Retinal pigment epithelial cell (primary cell): ENCODE measurements around the gene C17orf58.
"Not testable (repeated sequence)": the region's sequence is repeated elsewhere in the genome, so short reads cannot be mapped to it uniquely, and the experiment has no call there.

Experiments used
- DNase-seq: peaks from one replicate; pipeline ENCODE4 v3.0.0-alpha.2; 2010; ENCODE audit warnings: low read depth
- H3K4me3 ChIP-seq: 2 replicates; pipeline ENCODE4 v1.5.1; 2011; ENCODE audit warnings: mild to moderate bottlenecking, low read length, control low read depth, moderate library complexity
- TF ChIP-seq, protein P1 (sequence below): conservative IDR thresholded peaks from 2 replicates; pipeline ENCODE4 v1.5.1; 2011; ENCODE audit warnings: low read depth, low read length, control low read depth, inconsistent platforms

Gene C17orf58

DNA sequence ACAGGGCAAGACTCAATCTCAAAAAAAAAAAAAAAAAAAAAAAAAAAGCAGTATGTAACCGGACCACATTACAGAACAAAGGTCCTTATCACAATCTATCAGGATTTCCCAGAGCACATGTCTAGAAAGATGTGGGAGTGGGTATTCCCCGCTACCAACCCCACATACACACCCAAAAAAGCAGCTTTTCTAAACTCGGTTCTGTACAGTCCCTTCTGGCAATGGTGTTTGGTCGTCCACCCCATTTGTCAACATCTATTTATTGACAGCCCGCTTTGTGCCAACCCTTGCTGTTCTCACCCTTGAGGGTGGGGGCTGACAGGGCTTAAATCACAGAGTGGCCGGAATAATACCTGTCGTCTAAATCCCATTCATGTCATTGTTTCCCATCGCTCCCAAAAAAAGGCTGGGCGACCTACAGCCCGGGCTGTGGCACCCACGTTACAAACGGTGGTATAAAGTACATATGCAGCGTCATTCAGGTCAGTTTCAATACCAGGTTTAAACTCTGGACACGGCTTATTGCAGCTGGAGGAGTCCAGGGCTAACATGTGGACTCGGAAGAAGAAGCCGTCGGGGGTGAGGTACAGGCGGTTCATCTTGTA, 3.6 kb downstream of the C17orf58 start:
- no peak for DNase-seq
- peak overlapping the region; percentile 74 for H3K4me3 ChIP-seq
- TF ChIP-seq, protein P1, sequence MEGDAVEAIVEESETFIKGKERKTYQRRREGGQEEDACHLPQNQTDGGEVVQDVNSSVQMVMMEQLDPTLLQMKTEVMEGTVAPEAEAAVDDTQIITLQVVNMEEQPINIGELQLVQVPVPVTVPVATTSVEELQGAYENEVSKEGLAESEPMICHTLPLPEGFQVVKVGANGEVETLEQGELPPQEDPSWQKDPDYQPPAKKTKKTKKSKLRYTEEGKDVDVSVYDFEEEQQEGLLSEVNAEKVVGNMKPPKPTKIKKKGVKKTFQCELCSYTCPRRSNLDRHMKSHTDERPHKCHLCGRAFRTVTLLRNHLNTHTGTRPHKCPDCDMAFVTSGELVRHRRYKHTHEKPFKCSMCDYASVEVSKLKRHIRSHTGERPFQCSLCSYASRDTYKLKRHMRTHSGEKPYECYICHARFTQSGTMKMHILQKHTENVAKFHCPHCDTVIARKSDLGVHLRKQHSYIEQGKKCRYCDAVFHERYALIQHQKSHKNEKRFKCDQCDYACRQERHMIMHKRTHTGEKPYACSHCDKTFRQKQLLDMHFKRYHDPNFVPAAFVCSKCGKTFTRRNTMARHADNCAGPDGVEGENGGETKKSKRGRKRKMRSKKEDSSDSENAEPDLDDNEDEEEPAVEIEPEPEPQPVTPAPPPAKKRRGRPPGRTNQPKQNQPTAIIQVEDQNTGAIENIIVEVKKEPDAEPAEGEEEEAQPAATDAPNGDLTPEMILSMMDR: no peak

- TF ChIP-seq, protein P1: no peak
- DNase-seq: no peak
- no peak overlapping the region for H3K4me3 ChIP-seq
Observed at GRCh38 chr17:67990909-67991308, 5.4 kb downstream of the C17orf58 start.

GRCh38 chr17:67983383-67983688, 12.9 kb downstream of the C17orf58 start:
- TF ChIP-seq, protein P1: no peak
- no peak for DNase-seq
- no peak overlapping the region for H3K4me3 ChIP-seq

- TF ChIP-seq, protein P1: no peak
- H3K4me3 ChIP-seq: no peak overlapping the region
- no peak for DNase-seq
Observed at GRCh38 chr17:67982686-67983382, 13.4 kb downstream of the C17orf58 start.

DNA sequence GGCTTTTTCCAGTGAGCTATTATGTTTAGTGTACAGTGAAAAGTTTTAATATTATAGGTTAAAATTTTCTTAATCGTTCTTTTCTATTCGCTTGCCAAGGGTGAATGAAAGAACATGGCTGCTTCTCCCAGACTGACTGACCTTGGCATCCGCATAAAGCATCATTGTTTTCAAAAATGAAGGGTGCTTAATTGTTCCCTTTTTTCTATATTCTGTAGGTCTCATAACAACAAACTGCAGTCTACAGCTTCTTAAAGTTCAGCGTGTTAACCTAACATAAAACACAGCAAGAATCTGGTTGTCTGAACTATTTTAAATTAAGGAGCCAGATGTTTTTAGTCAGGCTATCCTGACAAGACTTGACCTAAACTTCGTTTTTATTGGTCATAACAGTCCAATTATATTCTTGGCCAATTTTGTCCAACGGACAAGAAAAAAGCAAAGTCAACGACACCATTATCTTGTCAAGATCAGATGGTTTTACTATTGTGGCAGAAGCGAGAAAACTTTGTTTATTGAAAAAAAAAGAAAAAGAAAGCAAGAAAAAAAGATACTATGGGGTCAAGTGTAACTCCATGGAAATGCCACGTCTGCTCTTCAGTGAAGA, 14.1 kb downstream of the C17orf58 start:
- TF ChIP-seq, protein P1: no peak
- no peak overlapping the region for H3K4me3 ChIP-seq
- DNase-seq: no peak

- not testable (repeated sequence) for DNase-seq
Observed at GRCh38 chr17:67980883-67981282, 15.4 kb downstream of the C17orf58 start.

DNA sequence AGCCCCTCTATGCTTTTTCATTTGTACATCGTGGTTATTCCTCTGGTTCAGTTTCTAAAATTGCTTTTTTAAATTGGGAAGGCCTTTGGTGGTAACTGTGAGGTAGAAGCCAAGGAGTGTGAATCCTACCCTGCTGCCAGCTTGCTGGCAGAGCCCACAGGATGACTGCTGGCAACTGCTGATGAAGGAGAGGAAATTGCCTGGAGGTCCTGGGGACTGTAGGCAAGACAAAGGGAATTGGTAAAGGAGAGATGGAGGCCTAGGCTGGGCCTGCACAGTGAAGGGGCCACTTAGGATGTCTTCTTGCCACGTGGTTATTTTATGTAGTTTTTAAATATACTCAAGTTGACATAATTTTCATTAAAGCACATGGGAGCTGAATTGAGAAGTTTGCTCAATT, 15.8 kb downstream of the C17orf58 start:
- no peak for DNase-seq
- TF ChIP-seq, protein P1: no peak
- H3K4me3 ChIP-seq: no peak overlapping the region

More at GRCh38 chr17:67980883-67981282, 15.4 kb downstream of the C17orf58 start:
- H3K4me3 ChIP-seq: not testable (repeated sequence)

GRCh38 chr17:67976306-67976705, 20.0 kb downstream of the C17orf58 start:
- H3K4me3 ChIP-seq, DNase-seq: not testable (repeated sequence)
